ENCODE data around the gene ARF5. TPM values are rescaled to one million over a fixed set of nuclear protein-coding genes. Genes with fewer than 3 reads are reported as not detected.
"Not testable (repeated sequence)": the region's sequence is repeated elsewhere in the genome, so short reads cannot be mapped to it uniquely, and the experiment has no call there.

ARF5 gene
- 100 to 1,000 TPM; 115 to 127 TPM for total RNA-seq
- 100 to 1,000 TPM; 192 to 239 TPM for polyA plus RNA-seq
- long read RNA-seq, donor 1, transcript ARF5-201 (6 exons, 1,103 nt), result major isoform, 146 of 322 reads
- long read RNA-seq, donor 1, partial matches to known transcripts, result 171 of 322 reads
- long read RNA-seq, donor 1, other reads (novel, unspliced or antisense), result 0 of 322 reads
- long read RNA-seq, donor 2, transcript ARF5-201 (6 exons, 1,103 nt), result major isoform, 61 of 82 reads
- long read RNA-seq, donor 2, partial matches to known transcripts, result 16 of 82 reads
- long read RNA-seq, donor 2, other reads (novel, unspliced or antisense), result 0 of 82 reads
- long read RNA-seq, donor 3, transcript ARF5-201 (6 exons, 1,103 nt), result major isoform, 86 of 101 reads
- long read RNA-seq, donor 3, partial matches to known transcripts, result 9 of 101 reads
- long read RNA-seq, donor 3, other reads (novel, unspliced or antisense), result 0 of 101 reads
- long read RNA-seq, donor 4, transcript ARF5-201 (6 exons, 1,103 nt), result major isoform, 85 of 114 reads
- long read RNA-seq, donor 4, partial matches to known transcripts, result 25 of 114 reads
- long read RNA-seq, donor 4, other reads (novel, unspliced or antisense), result 0 of 114 reads
- long read RNA-seq, donor 5, transcript ARF5-201 (6 exons, 1,103 nt), result major isoform, 186 of 213 reads
- long read RNA-seq, donor 5, partial matches to known transcripts, result 25 of 213 reads
- long read RNA-seq, donor 5, other reads (novel, unspliced or antisense), result 0 of 213 reads

DNA sequence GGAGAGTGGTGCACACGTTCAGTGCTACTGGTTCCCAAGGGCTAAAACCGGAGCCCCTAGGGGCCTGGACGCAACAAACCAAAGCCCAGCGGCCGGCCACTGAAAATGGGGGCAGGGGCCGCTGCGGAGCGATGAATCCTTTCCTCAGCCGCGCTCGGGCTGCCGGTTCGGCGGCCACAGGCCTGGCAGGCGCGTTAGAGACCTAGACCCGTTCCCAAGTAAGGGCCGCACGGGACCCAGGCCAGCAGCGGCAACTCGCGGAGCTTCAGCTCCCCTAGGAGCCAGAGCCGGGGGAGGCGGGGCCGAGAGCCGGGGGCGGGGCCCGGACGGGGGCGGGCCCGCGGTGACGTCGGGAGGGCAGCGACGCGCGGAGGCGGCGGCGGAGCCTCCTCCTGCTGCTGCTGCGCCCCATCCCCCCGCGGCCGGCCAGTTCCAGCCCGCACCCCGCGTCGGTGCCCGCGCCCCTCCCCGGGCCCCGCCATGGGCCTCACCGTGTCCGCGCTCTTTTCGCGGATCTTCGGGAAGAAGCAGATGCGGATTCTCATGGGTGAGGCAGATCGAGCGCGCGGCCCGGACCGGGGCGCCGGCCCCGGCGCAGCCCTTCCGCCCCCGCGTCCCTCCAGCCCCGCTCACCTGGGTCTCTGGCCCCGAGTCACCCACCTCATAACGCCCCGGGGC, at the start of gene ARF5:
Gene ARF5, plus strand, starts transcription at position 393 of the 678 bp plus-strand sequence. Its CDS starts 88 bp downstream, at position 481.
- Histone ChIP-seq H3K36me3 (ENCODE audit: control insufficient read depth in 4 of 4, insufficient read depth in 4 of 4, low read length in 4 of 4) (peaks cover 3 to 21% (median 13%) of the 10 kb centered on the region in 4 donors), H3K4me3 (peak within 1 kb of the TSS; percentile 59), H3K4me1 (ENCODE audit: control insufficient read depth in 5 of 5, insufficient read depth in 5 of 5, low read length in 5 of 5) (peaks cover 6 to 41% (median 22%) of the 10 kb centered on the region in 5 donors), H3K9ac (ENCODE audit: insufficient read depth in 1 of 2, low read length in 2 of 2) (peak within 1 kb of the TSS; percentile 65 to 76), H3K9me3 (ENCODE audit: control insufficient read depth in 4 of 4, insufficient read depth in 3 of 4, low read length in 3 of 4) (no peaks in the 10 kb centered on the region), H3K27me3 (ENCODE audit: control insufficient read depth in 3 of 3, insufficient read depth in 3 of 3, low read length in 2 of 3) (no peaks in the 10 kb centered on the region), H3K27ac (ENCODE audit: low read depth in 1 of 2, low read length in 1 of 2) (peak within 1 kb of the TSS; percentile 84 to 89)
- ATAC-seq (ENCODE audit: insufficient read depth, low FRiP score), result peak; percentile 93
- DNase-seq, result peak; percentile 93 to 95 (median 95)
- 0 to 1% methylated on average over 56 to 77 of the region's 77 CpGs for WGBS, 2 donors
- TF ChIP-seq, protein P1, sequence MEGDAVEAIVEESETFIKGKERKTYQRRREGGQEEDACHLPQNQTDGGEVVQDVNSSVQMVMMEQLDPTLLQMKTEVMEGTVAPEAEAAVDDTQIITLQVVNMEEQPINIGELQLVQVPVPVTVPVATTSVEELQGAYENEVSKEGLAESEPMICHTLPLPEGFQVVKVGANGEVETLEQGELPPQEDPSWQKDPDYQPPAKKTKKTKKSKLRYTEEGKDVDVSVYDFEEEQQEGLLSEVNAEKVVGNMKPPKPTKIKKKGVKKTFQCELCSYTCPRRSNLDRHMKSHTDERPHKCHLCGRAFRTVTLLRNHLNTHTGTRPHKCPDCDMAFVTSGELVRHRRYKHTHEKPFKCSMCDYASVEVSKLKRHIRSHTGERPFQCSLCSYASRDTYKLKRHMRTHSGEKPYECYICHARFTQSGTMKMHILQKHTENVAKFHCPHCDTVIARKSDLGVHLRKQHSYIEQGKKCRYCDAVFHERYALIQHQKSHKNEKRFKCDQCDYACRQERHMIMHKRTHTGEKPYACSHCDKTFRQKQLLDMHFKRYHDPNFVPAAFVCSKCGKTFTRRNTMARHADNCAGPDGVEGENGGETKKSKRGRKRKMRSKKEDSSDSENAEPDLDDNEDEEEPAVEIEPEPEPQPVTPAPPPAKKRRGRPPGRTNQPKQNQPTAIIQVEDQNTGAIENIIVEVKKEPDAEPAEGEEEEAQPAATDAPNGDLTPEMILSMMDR (IDR thresholded peaks at IDR 0.05; ENCODE audit: control extremely low read depth, extremely low read depth), result no peak

DNA sequence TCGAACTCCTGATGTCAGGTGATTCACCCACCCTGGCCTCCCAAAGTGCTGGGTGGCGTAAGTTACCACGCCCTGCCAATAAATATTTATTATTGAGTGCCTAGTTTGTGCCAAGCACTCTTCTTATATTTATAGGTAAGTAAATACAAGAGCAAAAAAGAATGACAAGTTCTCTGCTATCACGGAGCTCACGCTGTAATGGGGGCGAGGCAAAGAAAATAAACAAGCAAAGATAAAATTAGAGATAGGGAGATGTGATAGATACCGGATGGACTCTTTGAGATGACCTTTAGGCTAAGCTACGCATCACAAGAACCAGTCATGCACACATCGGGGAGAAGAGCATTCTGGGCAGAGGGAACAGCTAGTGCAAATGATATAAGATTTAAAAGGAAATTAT, 49.1 kb upstream of the ARF5 start:
- H3K27me3 ChIP-seq (ENCODE audit: control insufficient read depth in 3 of 3, insufficient read depth in 3 of 3, low read length in 2 of 3), result peaks cover 0 to 18% (median 3%) of the 10 kb centered on the region in 3 donors
- TF ChIP-seq, protein P1 (IDR thresholded peaks at IDR 0.05; ENCODE audit: control extremely low read depth, extremely low read depth), result no peak
- H3K9me3 ChIP-seq (ENCODE audit: control insufficient read depth in 4 of 4, insufficient read depth in 3 of 4, low read length in 3 of 4), result peaks cover 0 to 5% (median 0%) of the 10 kb centered on the region in 4 donors
- peaks cover 0 to 6% (median 0%) of the 10 kb centered on the region in 5 donors for H3K4me1 ChIP-seq (ENCODE audit: control insufficient read depth in 5 of 5, insufficient read depth in 5 of 5, low read length in 5 of 5)
- no peak overlapping the region for H3K27ac ChIP-seq (ENCODE audit: low read depth in 1 of 2, low read length in 1 of 2)
- no peak overlapping the region for H3K4me3 ChIP-seq
- 81 to 89% methylated on average over 9 of the region's 9 CpGs for WGBS, 2 donors
- no peak for DNase-seq
- H3K36me3 ChIP-seq (ENCODE audit: control insufficient read depth in 4 of 4, insufficient read depth in 4 of 4, low read length in 4 of 4), result no peaks in the 10 kb centered on the region
- no peak for ATAC-seq (ENCODE audit: insufficient read depth, low FRiP score)
- no peak overlapping the region for H3K9ac ChIP-seq (ENCODE audit: insufficient read depth in 1 of 2, low read length in 2 of 2)

GRCh38 chr7:127540461-127540860, 47.8 kb upstream of the ARF5 start:
- not testable (repeated sequence) for H3K36me3 ChIP-seq (ENCODE audit: control insufficient read depth in 4 of 4, insufficient read depth in 4 of 4, low read length in 4 of 4); H3K4me3 ChIP-seq; H3K9me3 ChIP-seq (ENCODE audit: control insufficient read depth in 4 of 4, insufficient read depth in 3 of 4, low read length in 3 of 4); H3K4me1 ChIP-seq (ENCODE audit: control insufficient read depth in 5 of 5, insufficient read depth in 5 of 5, low read length in 5 of 5); ATAC-seq (ENCODE audit: insufficient read depth, low FRiP score); H3K9ac ChIP-seq (ENCODE audit: insufficient read depth in 1 of 2, low read length in 2 of 2); DNase-seq; H3K27ac ChIP-seq (ENCODE audit: low read depth in 1 of 2, low read length in 1 of 2)
- WGBS, 2 donors, result 86 to 90% methylated on average over 7 to 9 of the region's 10 CpGs
- peaks cover 0 to 14% (median 3%) of the 10 kb centered on the region in 3 donors for H3K27me3 ChIP-seq (ENCODE audit: control insufficient read depth in 3 of 3, insufficient read depth in 3 of 3, low read length in 2 of 3)

Measured in lung (tissue), 16 donors.